ENCODE results near the gene SPATA2L. TPM values are rescaled to one million over a fixed set of nuclear protein-coding genes. Genes with fewer than 3 reads are reported as not detected.

SPATA2L gene
- polyA plus RNA-seq, 1 experiment = 2.6 TPM

- Histone ChIP-seq H3K9me3 (ENCODE audit: control insufficient read depth, insufficient read depth, low read length) (no peaks in the 10 kb centered on the region; the same call in 1 of the 2 replicates), H3K27me3 (ENCODE audit: control insufficient read depth, insufficient read depth, low read length) (no peaks in the 10 kb centered on the region), H3K27ac (ENCODE audit: low read depth, low read length) (no peak overlapping the region), H3K4me3 (ENCODE audit: low read depth, low read length) (no peak overlapping the region)
- DNase-seq (ENCODE audit: low read depth, low spot score) = no peak
- TF ChIP-seq CTCF (IDR thresholded peaks at IDR 0.05; ENCODE audit: low read depth, low read length) = no peak
- ChIA-PET POLR2A (interaction anchor here (0.9 kb wide), 1 partner anchor 52 kb away, joined by 3 read pairs; the partner anchor contains the start of gene CDK10), CTCF (interaction anchor here (0.6 to 1.2 kb wide), 2 partner anchors 122 to 158 kb away, joined by 3 to 5 read pairs; no protein-coding TSS in a partner anchor)
Measured at GRCh38 chr16:89738538-89739317, 37.2 kb upstream of the SPATA2L start.

- no peak overlapping the region for H3K27ac ChIP-seq (ENCODE audit: low read depth, low read length)
- CTCF ChIA-PET = no interaction called here
- H3K9me3 ChIP-seq (ENCODE audit: control insufficient read depth, insufficient read depth, low read length) = no peaks in the 10 kb centered on the region; the same call in 1 of the 2 replicates
- DNase-seq (ENCODE audit: low read depth, low spot score) = no peak
- no peak overlapping the region for H3K4me3 ChIP-seq (ENCODE audit: low read depth, low read length)
- no peak for TF ChIP-seq CTCF (IDR thresholded peaks at IDR 0.05; ENCODE audit: low read depth, low read length)
- POLR2A ChIA-PET = no interaction called here
- H3K27me3 ChIP-seq (ENCODE audit: control insufficient read depth, insufficient read depth, low read length) = no peaks in the 10 kb centered on the region
Measured at GRCh38 chr16:89738072-89738377, 36.5 kb upstream of the SPATA2L start.

- no peak for TF ChIP-seq CTCF (IDR thresholded peaks at IDR 0.05; ENCODE audit: low read depth, low read length)
- no peak overlapping the region for H3K4me3 ChIP-seq (ENCODE audit: low read depth, low read length)
- no peak overlapping the region for H3K27ac ChIP-seq (ENCODE audit: low read depth, low read length)
- no peak for DNase-seq (ENCODE audit: low read depth, low spot score)
- H3K27me3 ChIP-seq (ENCODE audit: control insufficient read depth, insufficient read depth, low read length) = no peaks in the 10 kb centered on the region
- ChIA-PET POLR2A (no interaction called here), CTCF (interaction anchor here (1.5 kb wide), 1 partner anchor 123 kb away, joined by 6 read pairs; no protein-coding TSS in a partner anchor)
- H3K9me3 ChIP-seq (ENCODE audit: control insufficient read depth, insufficient read depth, low read length) = no peaks in the 10 kb centered on the region; the same call in 1 of the 2 replicates
Measured at GRCh38 chr16:89737341-89738071, 36.0 kb upstream of the SPATA2L start.

- H3K27me3 ChIP-seq (ENCODE audit: control insufficient read depth, insufficient read depth, low read length) = no peaks in the 10 kb centered on the region
- CTCF ChIA-PET = interaction anchor here (1.5 kb wide), 1 partner anchor 124 kb away, joined by 6 read pairs; no protein-coding TSS in a partner anchor
- no peaks in the 10 kb centered on the region; the same call in 1 of the 2 replicates for H3K9me3 ChIP-seq (ENCODE audit: control insufficient read depth, insufficient read depth, low read length)
- no peak overlapping the region for H3K4me3 ChIP-seq (ENCODE audit: low read depth, low read length)
- POLR2A ChIA-PET = no interaction called here
- no peak overlapping the region for H3K27ac ChIP-seq (ENCODE audit: low read depth, low read length)
- no peak for DNase-seq (ENCODE audit: low read depth, low spot score)
- no peak for TF ChIP-seq CTCF (IDR thresholded peaks at IDR 0.05; ENCODE audit: low read depth, low read length)
Measured at GRCh38 chr16:89736554-89736953, 35.0 kb upstream of the SPATA2L start.

GRCh38 chr16:89733792-89734191 is 32.3 kb upstream of the SPATA2L start:
- no peaks in the 10 kb centered on the region; the same call in 1 of the 2 replicates for H3K9me3 ChIP-seq (ENCODE audit: control insufficient read depth, insufficient read depth, low read length)
- H3K27me3 ChIP-seq (ENCODE audit: control insufficient read depth, insufficient read depth, low read length) = no peaks in the 10 kb centered on the region
- no peak for TF ChIP-seq CTCF (IDR thresholded peaks at IDR 0.05; ENCODE audit: low read depth, low read length)
- CTCF ChIA-PET = no interaction called here
- POLR2A ChIA-PET = no interaction called here
- no peak overlapping the region for H3K27ac ChIP-seq (ENCODE audit: low read depth, low read length)
- no peak overlapping the region for H3K4me3 ChIP-seq (ENCODE audit: low read depth, low read length)
- no peak for DNase-seq (ENCODE audit: low read depth, low spot score)

All from AG04450 (cell line).